A549 (cell line): ENCODE results near the gene PATJ. TPM values are rescaled to one million over a fixed set of nuclear protein-coding genes. Genes with fewer than 3 reads are reported as not detected.

ENCODE experiments used
- ATAC-seq, 2 experiments: fragments of 200-7000 bp in 1 of 2; fragments of >200 bp in 1 of 2; cut with Nextera tagmentation in 1 of 2; cut with Tn5 transposase in 1 of 2; 3 replicates each; pipeline versions ENCODE4 v1.8.0 to v1.9.1; 2018 to 2020; ENCODE audit warnings: mild to moderate bottlenecking in 1 of 2, moderate library complexity in 1 of 2
- CTCF ChIA-PET: fragments of 300-600 bp; sonication (Branson Sonifier 250); formaldehyde crosslinking; extraction: SDS; loops from one replicate; lab custom pipeline; 2021; ENCODE audit warnings: antibody characterized with exemption, inconsistent platforms; lab: Yijun Ruan, JAX
- POLR2A ChIA-PET: fragments of 350-600 bp; formaldehyde crosslinking; extraction: SDS; loops from one replicate; lab custom pipeline; 2021; ENCODE audit warnings: antibody characterized with exemption, inconsistent platforms; lab: Yijun Ruan, JAX
- DNase-seq, 2 experiments: peaks; one replicate each; pipeline versions ENCODE4 v3.0.0 to v3.0.0-alpha.2; 2011 to 2016; ENCODE audit warnings: low read depth in 1 of 2, low spot score in 1 of 2
- FAIRE-seq: peaks from 2 replicates; lab custom pipeline; 2011; peaks lifted over from hg19 to GRCh38; lab: Jason Lieb, UNC
- H3K27ac ChIP-seq, 2 experiments: fragments of >200 bp; sonication (Bioruptor Twin); formaldehyde crosslinking; 3 replicates each; pipeline ENCODE4 v1.5.1; 2016 to 2017
- H3K4me1 ChIP-seq: fragments of >200 bp; sonication (Bioruptor Twin); formaldehyde crosslinking; 3 replicates; pipeline ENCODE4 v1.6.1; 2016
- H3K4me2 ChIP-seq: fragments of >200 bp; sonication (Bioruptor Twin); formaldehyde crosslinking; 3 replicates; pipeline ENCODE4 v1.6.1; 2016
- H3K4me3 ChIP-seq: fragments of >200 bp; sonication (Bioruptor Twin); formaldehyde crosslinking; 3 replicates; pipeline ENCODE4 v1.5.1; 2016
- H3K9me3 ChIP-seq: fragments of >200 bp; sonication (Bioruptor Twin); formaldehyde crosslinking; 3 replicates; pipeline ENCODE4 v1.6.1; 2016
- ATOH8 ChIP-seq: fragments of 250-450 bp; sonication (Bioruptor Pico); IDR thresholded peaks from 2 replicates; pipeline ENCODE4 v1.5.0; 2020; ENCODE audit warnings: low read depth, mild to moderate bottlenecking, moderate library complexity
- BHLHE40 ChIP-seq: IDR thresholded peaks from 2 replicates; pipeline ENCODE4 v1.6.1; 2012; ENCODE audit warnings: low read depth, low read length, inconsistent platforms
- CTCF ChIP-seq: fragments of >200 bp; sonication (Bioruptor Twin); formaldehyde crosslinking; IDR thresholded peaks from 3 replicates; pipeline ENCODE4 v1.5.1; 2016
- ELK1 ChIP-seq: fragments of 150-350 bp; IDR thresholded peaks from 2 replicates; pipeline ENCODE4 v1.6.1; 2014; ENCODE audit warnings: low read depth, mild to moderate bottlenecking, low read length
- FOSB ChIP-seq: fragments of 250-450 bp; sonication (Bioruptor Pico); IDR thresholded peaks from 2 replicates; pipeline ENCODE4 v1.5.0; 2020; ENCODE audit warnings: mild to moderate bottlenecking, moderate library complexity
- HOXB13 ChIP-seq: fragments of 250-450 bp; sonication (Bioruptor Pico); IDR thresholded peaks from 2 replicates; pipeline ENCODE4 v1.5.0; 2020; ENCODE audit warnings: low read depth, mild to moderate bottlenecking, moderate library complexity
- JUNB ChIP-seq: fragments of >200 bp; sonication (Bioruptor Twin); formaldehyde crosslinking; IDR thresholded peaks from 2 replicates; pipeline ENCODE4 v1.6.1; 2016
- KDM5A ChIP-seq: fragments of 200-600 bp; sonication (generic); IDR thresholded peaks from 2 replicates; pipeline ENCODE4 v1.6.1; 2016; ENCODE audit warnings: antibody characterized with exemption, mild to moderate bottlenecking
- MAFK ChIP-seq: fragments of 450-650 bp; IDR thresholded peaks from 2 replicates; pipeline ENCODE4 v1.6.1; 2014; ENCODE audit not compliant: partially characterized antibody
- NFE2L2 ChIP-seq: fragments of 150-350 bp; conservative IDR thresholded peaks from 2 replicates; pipeline ENCODE4 v1.6.1; 2014; ENCODE audit warnings: low read length
- POLR2A ChIP-seq: IDR thresholded peaks from 2 replicates; pipeline ENCODE4 v1.6.1; 2012; ENCODE audit warnings: mild to moderate bottlenecking, low read length
- RCOR1 ChIP-seq: fragments of 150-350 bp; IDR thresholded peaks from 2 replicates; pipeline ENCODE4 v1.6.1; 2014; ENCODE audit warnings: antibody characterized with exemption, low read length, low read depth
- RNF2 ChIP-seq: fragments of 200-600 bp; sonication (generic); IDR thresholded peaks from 2 replicates; pipeline ENCODE4 v1.6.1; 2016; ENCODE audit warnings: low read depth, mild to moderate bottlenecking, antibody characterized with exemption, moderate library complexity, borderline replicate concordance
- USF2 ChIP-seq: fragments of 450-650 bp; IDR thresholded peaks from 2 replicates; pipeline ENCODE4 v1.6.1; 2014; ENCODE audit warnings: antibody characterized with exemption
- ZFP36 ChIP-seq: fragments of 450-650 bp; IDR thresholded peaks from 2 replicates; pipeline ENCODE4 v1.6.1; 2014; ENCODE audit warnings: borderline replicate concordance; ENCODE audit not compliant: partially characterized antibody
- WGBS: methylation state at CpG from one replicate; pipeline ENCODE4 v1.1.6; 2017; ENCODE audit errors: missing lambda C conversion rate; 5-methylcytosine and 5-hydroxymethylcytosine counted together
- polyA plus RNA-seq, 4 experiments: library from polyadenylated mRNA; depleted of rRNA in 3 of 4; stranded (reverse); fragments of >200 nt; fragmentation: RNase III in 1 of 4; extraction: RNeasy Plus Mini Kit Qiagen cat#74134 plus additional on column Dnase treatment in 1 of 4; gene quantifications; 2 replicates in 3 of 4; 3 replicates in 1 of 4; pipeline ENCODE4 v1.2.3, GENCODE V29; 2011 to 2017

The PATJ gene
- polyA plus RNA-seq, 2 of the 4 experiments (the other 2 are of a cell fraction) = 6.0 to 14.7 TPM

GRCh38 chr1:61979729-61980128 is 237.4 kb downstream of the PATJ start:
- H3K9me3 ChIP-seq = no peaks in the 10 kb centered on the region
- WGBS = 94% methylated on average over 4 of the region's 4 CpGs
- TF ChIP-seq JUNB = no peak
- DNase-seq (no peak), ATAC-seq (no peak), FAIRE-seq (no peak)
- no peak overlapping the region for H3K27ac ChIP-seq
- no peaks in the 10 kb centered on the region for H3K4me1 ChIP-seq
- ChIA-PET CTCF (no interaction called here), POLR2A (no interaction called here)
- no peak overlapping the region for H3K4me2 ChIP-seq
- no peak overlapping the region for H3K4me3 ChIP-seq

GRCh38 chr1:61980561-61980960 is 238.3 kb downstream of the PATJ start:
- ChIA-PET POLR2A (no interaction called here), CTCF (no interaction called here)
- Histone ChIP-seq H3K4me3 (no peak overlapping the region), H3K4me1 (no peaks in the 10 kb centered on the region), H3K4me2 (no peak overlapping the region), H3K27ac (no peak overlapping the region), H3K9me3 (no peaks in the 10 kb centered on the region)
- ATAC-seq (no peak), DNase-seq (peak in 1 of 2 experiments; percentile 2), FAIRE-seq (no peak)
- TF ChIP-seq ATOH8 (no peak), MAFK (peak; percentile 82)
- WGBS = 77% methylated on average over 4 of the region's 4 CpGs

GRCh38 chr1:61981870-61982660 is 239.8 kb downstream of the PATJ start:
- Histone ChIP-seq H3K9me3 (no peaks in the 10 kb centered on the region), H3K4me3 (no peak overlapping the region), H3K27ac (no peak overlapping the region), H3K4me1 (no peaks in the 10 kb centered on the region), H3K4me2 (no peak overlapping the region)
- ATAC-seq (no peak), FAIRE-seq (no peak), DNase-seq (no peak)
- CTCF ChIA-PET = no interaction called here
- TF ChIP-seq JUNB (no peak), NFE2L2 (no peak), RNF2 (no peak), KDM5A (no peak), HOXB13 (CRISPR knock-in tag) (no peak), CTCF (no peak), BHLHE40 (no peak), FOSB (no peak), USF2 (no peak)
- WGBS = 96% methylated on average over 6 of the region's 7 CpGs
- POLR2A ChIA-PET = no interaction called here

GRCh38 chr1:61983236-61983635 is 241.0 kb downstream of the PATJ start:
- POLR2A ChIA-PET = no interaction called here
- CTCF ChIA-PET = no interaction called here
- TF ChIP-seq ELK1 (no peak), ZFP36 (no peak), RCOR1 (no peak), POLR2A (no peak), HOXB13 (CRISPR knock-in tag) (no peak), MAFK (no peak)

More at GRCh38 chr1:61983236-61983635, 241.0 kb downstream of the PATJ start:
- Histone ChIP-seq H3K4me1 (no peaks in the 10 kb centered on the region), H3K27ac (no peak overlapping the region), H3K9me3 (no peaks in the 10 kb centered on the region), H3K4me2 (no peak overlapping the region), H3K4me3 (no peak overlapping the region)
- no peak for ATAC-seq
- no peak for FAIRE-seq
- 81% methylated on average over 1 of the region's 1 CpG for WGBS
- DNase-seq = no peak
